ENCODE results near the gene NTM. TPM values are rescaled to one million over a fixed set of nuclear protein-coding genes. Genes with fewer than 3 reads are reported as not detected.

NTM gene
- total RNA-seq, 4 donors from 2014 or later = 0.21 to 3.2 (median 0.84) TPM

GRCh38 chr11:131918663-131919062 is 548.2 kb downstream of the NTM start:
- no peaks in the 10 kb centered on the region for H3K36me3 ChIP-seq
- no peaks in the 10 kb centered on the region for H3K27me3 ChIP-seq
- TF ChIP-seq POLR2A (IDR thresholded peaks at IDR 0.05) (no peak), CTCF (IDR thresholded peaks at IDR 0.05) (no peak)
- no peaks in the 10 kb centered on the region for H3K9me3 ChIP-seq
- intact Hi-C loops (cut with DNase I) = no loop called here
- no peak overlapping the region for H3K27ac ChIP-seq
- DNase-seq = no peak
- no peaks in the 10 kb centered on the region for H3K4me1 ChIP-seq
- WGBS, 2 donors = 53 to 83% methylated on average over 2 to 4 of the region's 4 CpGs
- no peak overlapping the region for H3K4me3 ChIP-seq

GRCh38 chr11:131922220-131922619 is 551.8 kb downstream of the NTM start:
- Histone ChIP-seq H3K27me3 (no peaks in the 10 kb centered on the region), H3K36me3 (no peaks in the 10 kb centered on the region), H3K27ac (no peak overlapping the region), H3K9me3 (no peaks in the 10 kb centered on the region), H3K4me1 (peaks cover 0 to 5% (median 0%) of the 10 kb centered on the region in 3 donors), H3K4me3 (no peak overlapping the region)
- 73 to 80% methylated on average over 6 of the region's 6 CpGs for WGBS, 2 donors
- no peak for TF ChIP-seq POLR2A (IDR thresholded peaks at IDR 0.05)
- TF ChIP-seq CTCF (IDR thresholded peaks at IDR 0.05) = no peak
- intact Hi-C loops (cut with DNase I) = no loop called here
- DNase-seq = no peak

GRCh38 chr11:131923309-131923708 is 552.9 kb downstream of the NTM start:
- Histone ChIP-seq H3K27ac (no peak overlapping the region), H3K36me3 (no peaks in the 10 kb centered on the region), H3K9me3 (no peaks in the 10 kb centered on the region), H3K27me3 (no peaks in the 10 kb centered on the region), H3K4me3 (no peak overlapping the region), H3K4me1 (peaks cover 0 to 5% (median 0%) of the 10 kb centered on the region in 3 donors)
- DNase-seq = no peak
- intact Hi-C loops (cut with DNase I) = no loop called here
- TF ChIP-seq POLR2A (IDR thresholded peaks at IDR 0.05) (no peak), CTCF (IDR thresholded peaks at IDR 0.05) (no peak)
- WGBS, 2 donors = 58 to 72% methylated on average over 3 of the region's 3 CpGs

- TF ChIP-seq CTCF (IDR thresholded peaks at IDR 0.05) (no peak), POLR2A (IDR thresholded peaks at IDR 0.05) (no peak)
- peaks cover 0 to 5% (median 0%) of the 10 kb centered on the region in 3 donors for H3K4me1 ChIP-seq
- 61 to 66% methylated on average over 4 to 7 of the region's 8 CpGs for WGBS, 2 donors
- H3K27me3 ChIP-seq = no peaks in the 10 kb centered on the region
- H3K4me3 ChIP-seq = no peak overlapping the region
- DNase-seq = no peak
- intact Hi-C loops (cut with DNase I) = no loop called here
- no peak overlapping the region for H3K27ac ChIP-seq
- no peaks in the 10 kb centered on the region for H3K9me3 ChIP-seq
- H3K36me3 ChIP-seq = no peaks in the 10 kb centered on the region
Observed at GRCh38 chr11:131924001-131924400, 553.6 kb downstream of the NTM start.

GRCh38 chr11:131924457-131925201 is 554.2 kb downstream of the NTM start:
- TF ChIP-seq CTCF (IDR thresholded peaks at IDR 0.05) (no peak), POLR2A (IDR thresholded peaks at IDR 0.05) (no peak)
- Histone ChIP-seq H3K4me3 (no peak overlapping the region), H3K9me3 (no peaks in the 10 kb centered on the region), H3K27me3 (no peaks in the 10 kb centered on the region), H3K4me1 (peaks cover 0 to 5% (median 0%) of the 10 kb centered on the region in 3 donors), H3K36me3 (no peaks in the 10 kb centered on the region), H3K27ac (no peak overlapping the region)
- intact Hi-C loops (cut with DNase I) = no loop called here
- WGBS, 2 donors = 15 to 42% methylated on average over 4 of the region's 4 CpGs
- no peak for DNase-seq

Measured in esophagus squamous epithelium (tissue), 5 donors.